Epithelial cell of esophagus (primary cell): Measurements from ENCODE around the gene AGMAT.

Experiments
- DNase-seq: peaks from one replicate; pipeline ENCODE4 v3.0.0; 2010; ENCODE audit warnings: low read depth
- H3K4me3 ChIP-seq: 2 replicates; pipeline ENCODE4 v1.5.1; 2011; ENCODE audit warnings: mild to moderate bottlenecking, low read length, control low read depth
- CTCF ChIP-seq: IDR thresholded peaks from 2 replicates; pipeline ENCODE4 v1.5.1; 2011; ENCODE audit warnings: low read depth, mild to moderate bottlenecking, low read length, control low read depth, inconsistent platforms; ENCODE audit not compliant: insufficient read depth; ENCODE audit errors: missing control alignments

Gene AGMAT, protein sequence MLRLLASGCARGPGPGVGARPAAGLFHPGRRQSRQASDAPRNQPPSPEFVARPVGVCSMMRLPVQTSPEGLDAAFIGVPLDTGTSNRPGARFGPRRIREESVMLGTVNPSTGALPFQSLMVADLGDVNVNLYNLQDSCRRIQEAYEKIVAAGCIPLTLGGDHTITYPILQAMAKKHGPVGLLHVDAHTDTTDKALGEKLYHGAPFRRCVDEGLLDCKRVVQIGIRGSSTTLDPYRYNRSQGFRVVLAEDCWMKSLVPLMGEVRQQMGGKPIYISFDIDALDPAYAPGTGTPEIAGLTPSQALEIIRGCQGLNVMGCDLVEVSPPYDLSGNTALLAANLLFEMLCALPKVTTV

DNA sequence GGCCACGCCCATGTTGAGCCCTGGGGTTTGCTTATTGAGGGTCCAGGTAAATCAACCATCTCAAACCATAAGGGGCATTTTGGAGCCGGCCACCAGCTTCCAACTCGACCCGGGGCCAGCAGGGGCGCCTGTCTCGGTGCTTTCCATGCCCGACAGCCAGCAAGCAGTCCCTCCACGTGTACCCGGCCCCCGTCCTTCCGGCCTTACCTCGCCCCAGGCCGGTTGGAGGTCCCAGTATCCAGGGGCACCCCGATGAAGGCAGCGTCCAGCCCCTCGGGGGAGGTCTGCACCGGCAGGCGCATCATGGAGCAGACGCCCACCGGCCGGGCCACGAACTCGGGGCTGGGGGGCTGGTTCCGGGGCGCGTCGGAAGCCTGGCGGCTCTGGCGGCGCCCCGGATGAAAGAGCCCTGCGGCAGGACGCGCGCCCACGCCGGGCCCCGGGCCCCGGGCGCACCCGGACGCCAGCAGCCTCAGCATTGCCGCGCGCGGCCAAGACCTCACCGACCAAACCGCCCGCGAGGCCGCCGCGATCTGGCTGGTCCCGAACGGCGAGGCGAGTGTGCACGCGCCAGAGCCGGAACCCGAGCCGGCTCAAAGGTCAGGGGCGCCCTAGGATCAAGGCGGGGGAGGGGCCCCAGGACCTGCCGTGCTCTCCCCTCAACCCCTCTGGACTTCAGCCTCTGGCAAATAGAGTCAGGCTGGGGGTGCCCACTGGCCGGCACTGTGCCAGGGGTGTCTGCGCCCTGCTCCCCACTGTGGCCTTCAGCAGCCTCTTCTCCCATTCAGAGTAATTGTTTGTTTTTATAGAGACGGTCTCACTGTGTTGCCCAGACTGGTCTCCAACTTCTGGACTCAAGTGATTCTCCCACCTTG, at the start of gene AGMAT:
Gene AGMAT, minus strand, starts transcription at position 563 of the 875 bp plus-strand sequence. Its CDS starts 84 bp downstream, at position 479.
- H3K4me3 ChIP-seq: peak within 1 kb of the TSS; percentile 33
- DNase-seq: no peak
- TF ChIP-seq CTCF: peak; percentile 9

DNA sequence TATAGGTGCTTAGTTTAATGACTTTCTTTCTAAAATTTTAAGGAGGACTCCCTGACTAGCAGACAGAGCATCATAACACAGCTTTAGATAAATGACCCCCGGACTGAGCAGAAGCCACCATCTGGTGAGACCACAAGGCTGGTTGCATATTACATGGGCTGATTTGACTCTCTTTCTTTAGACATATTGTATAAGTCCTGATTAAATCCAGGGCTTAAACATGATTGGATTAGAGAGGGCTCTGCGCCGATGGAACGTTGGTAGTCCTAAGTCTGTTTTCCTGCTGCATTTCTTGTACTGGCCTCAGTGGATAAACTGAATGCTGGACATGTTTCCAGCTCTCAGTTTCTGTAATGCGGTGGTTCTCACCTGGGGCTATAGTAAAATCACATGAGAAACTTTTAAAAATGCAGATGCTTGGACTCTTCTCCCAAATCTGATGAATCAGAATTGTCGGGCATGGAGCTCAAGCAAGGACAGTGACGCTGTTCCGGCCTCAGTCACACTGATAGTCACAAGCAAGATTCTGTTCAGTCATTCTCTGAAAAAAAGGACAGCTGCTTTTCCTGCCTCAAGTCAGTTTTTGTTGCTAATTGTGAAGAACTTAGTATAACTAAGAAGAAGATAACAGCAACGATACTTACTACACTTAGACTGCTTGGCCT, 49.0 kb upstream of the AGMAT start:
- no peak for DNase-seq
- TF ChIP-seq CTCF: no peak
- H3K4me3 ChIP-seq: no peak overlapping the region

DNA sequence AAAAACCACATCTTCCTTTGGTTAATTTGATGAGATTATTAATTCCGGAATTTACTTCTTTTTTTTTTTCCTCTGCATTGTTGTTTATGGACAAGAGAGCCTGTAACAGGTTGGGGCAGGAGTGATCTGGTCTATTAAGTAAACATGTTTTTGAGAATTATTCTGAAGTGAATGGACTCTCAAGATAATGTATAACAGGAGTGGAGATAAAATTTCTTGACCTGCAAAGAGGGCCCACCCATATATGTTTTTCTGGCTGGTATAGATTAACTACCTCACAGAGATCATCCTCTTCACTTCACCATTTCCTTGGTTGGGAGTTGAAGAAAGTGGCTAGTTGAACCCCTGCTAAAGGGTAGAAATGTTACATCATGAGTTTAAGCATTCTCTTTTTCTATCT, 43.2 kb upstream of the AGMAT start:
- no peak for TF ChIP-seq CTCF

DNA sequence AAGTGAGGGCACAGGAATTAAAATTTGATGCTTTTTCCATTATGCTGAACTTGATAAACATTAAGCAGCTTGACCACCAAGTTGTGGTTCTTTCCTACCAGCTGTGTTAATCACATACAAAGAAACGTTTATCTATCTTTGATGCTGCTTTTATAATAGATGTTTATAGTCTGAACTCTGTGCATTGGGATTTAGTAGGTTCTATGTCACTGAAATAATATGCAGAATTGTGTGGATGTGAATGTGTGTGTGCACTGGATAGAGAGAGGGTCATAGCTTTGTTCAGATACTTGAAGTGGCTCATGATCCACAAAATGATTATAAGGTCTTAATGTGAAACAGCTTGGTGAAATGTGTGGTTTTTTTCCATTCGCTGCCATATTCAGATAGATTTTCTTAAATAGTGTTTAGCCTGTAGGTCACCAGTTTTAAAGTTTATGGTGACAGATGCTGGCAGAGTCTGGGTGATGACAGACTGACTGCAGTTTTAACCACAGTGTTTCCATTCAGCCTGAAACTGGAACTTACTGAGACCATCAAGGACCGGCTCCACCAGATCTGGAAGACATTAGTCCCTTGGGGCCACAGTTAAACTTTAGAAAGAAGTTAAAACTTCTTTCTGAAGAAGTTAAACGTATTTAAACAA, 42.6 kb upstream of the AGMAT start:
- TF ChIP-seq CTCF: no peak
- peak; percentile 16 for DNase-seq
- H3K4me3 ChIP-seq: no peak overlapping the region

More for the DNA sequence above, 43.2 kb upstream of the AGMAT start:
- no peak overlapping the region for H3K4me3 ChIP-seq
- no peak for DNase-seq

DNA sequence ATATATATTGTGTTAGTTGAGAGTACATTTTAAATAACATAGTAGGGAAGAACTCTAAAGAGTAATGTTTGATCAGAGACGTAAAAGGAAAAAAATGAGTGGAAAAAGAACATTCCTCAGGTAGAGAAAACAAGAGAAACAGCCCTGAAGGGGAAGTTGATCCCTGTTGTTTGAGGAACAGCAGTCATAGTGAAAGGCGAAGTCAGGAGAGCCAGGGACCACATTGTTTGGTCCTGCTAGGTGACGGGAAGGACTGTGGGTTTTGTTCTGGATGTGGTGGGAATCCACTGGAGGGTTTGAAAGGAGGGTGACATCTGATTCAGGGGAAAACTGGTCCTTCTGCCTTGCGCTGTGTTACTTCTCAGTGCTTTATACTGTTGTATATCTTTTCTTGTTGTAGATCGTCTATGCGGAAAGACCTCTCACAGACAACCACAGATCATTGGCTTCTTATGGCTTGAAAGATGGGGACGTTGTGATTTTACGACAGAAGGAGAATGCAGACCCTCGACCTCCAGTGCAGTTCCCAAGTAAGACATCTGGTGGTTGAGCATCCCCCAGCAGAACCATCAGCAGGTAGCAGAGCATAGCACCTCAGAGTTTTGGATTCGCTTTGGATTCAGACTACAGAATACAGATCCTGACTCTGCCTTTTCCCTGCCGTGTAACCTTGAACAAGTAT, 41.6 kb upstream of the AGMAT start:
- no peak for DNase-seq
- no peak for TF ChIP-seq CTCF
- no peak overlapping the region for H3K4me3 ChIP-seq
